H1 (cell line): ENCODE measurements around the gene RPS3A. TPM values are rescaled to one million over a fixed set of nuclear protein-coding genes. Genes with fewer than 3 reads are reported as not detected.

Source experiments
- CTCF ChIA-PET: fragments of 300-600 bp; sonication (Branson Sonifier 250); formaldehyde crosslinking; loops from one replicate; lab custom pipeline; 2021; ENCODE audit not compliant: partially characterized antibody; lab: Charles Lee
- POLR2A ChIA-PET: fragments of 300-600 bp; sonication (Branson Sonifier 250); formaldehyde crosslinking; loops from one replicate; lab custom pipeline; 2021; ENCODE audit warnings: inconsistent platforms; ENCODE audit not compliant: partially characterized antibody; lab: Charles Lee
- DNase-seq, 2 experiments: peaks; one replicate each; pipeline versions ENCODE4 v3.0.0 to v3.0.0-alpha.2; 2010 to 2022; ENCODE audit warnings: low spot score in 2 of 2, low read depth in 1 of 2, mixed read lengths in 1 of 2
- FAIRE-seq: peaks from 2 replicates; lab custom pipeline; 2011; peaks lifted over from hg19 to GRCh38; lab: Jason Lieb, UNC
- H2AFZ ChIP-seq: 2 replicates; pipeline ENCODE4 v1.8.1; 2012; ENCODE audit warnings: low read length, inconsistent platforms
- H2AK5ac ChIP-seq: 2 replicates; pipeline ENCODE4 v1.6.1; 2013; ENCODE audit warnings: low read depth, low read length
- H2BK120ac ChIP-seq: replicated peaks from 2 replicates; pipeline ENCODE3; 2013; ENCODE audit warnings: low read depth, low read length, inconsistent platforms
- H2BK12ac ChIP-seq: 2 replicates; pipeline ENCODE4 v1.6.1; 2013; ENCODE audit warnings: low read depth, low read length
- H2BK15ac ChIP-seq: 2 replicates; pipeline ENCODE4 v1.6.1; 2013; ENCODE audit warnings: low read length
- H2BK20ac ChIP-seq: 2 replicates; pipeline ENCODE4 v1.6.1; 2013; ENCODE audit warnings: low read length
- H2BK5ac ChIP-seq: 2 replicates; pipeline ENCODE4 v1.6.1; 2013; ENCODE audit warnings: low read depth, low read length
- H3K14ac ChIP-seq: 2 replicates; pipeline ENCODE4 v1.6.1; 2013; ENCODE audit warnings: inconsistent platforms; ENCODE audit not compliant: insufficient read length
- H3K18ac ChIP-seq: 2 replicates; pipeline ENCODE4 v1.6.1; 2013; ENCODE audit warnings: low read length; ENCODE audit errors: extremely low read depth
- H3K23ac ChIP-seq: 2 replicates; pipeline ENCODE4 v1.6.1; 2013; ENCODE audit warnings: inconsistent platforms; ENCODE audit not compliant: insufficient read length
- H3K23me2 ChIP-seq: 2 replicates; pipeline ENCODE4 v1.6.1; 2013; ENCODE audit warnings: low read depth, low read length
- H3K27ac ChIP-seq: 2 replicates; pipeline ENCODE4 v1.6.1; 2011; ENCODE audit warnings: low read depth, low read length, inconsistent platforms
- H3K27me3 ChIP-seq, 4 experiments: replicated peaks in 1 of 4; 1 replicate in 1 of 4; 2 replicates in 3 of 4; pipeline versions ENCODE4 v1.6.1 to v1.8.1; 2011 to 2013; ENCODE audit warnings: low read length in 3 of 4, mild to moderate bottlenecking in 3 of 4, inconsistent platforms in 2 of 4, mixed read lengths in 2 of 4, moderate library complexity in 1 of 4; ENCODE audit not compliant: control insufficient read depth in 3 of 4, insufficient read depth in 3 of 4; ENCODE audit errors: extremely low read depth in 1 of 4
- H3K36me3 ChIP-seq, 4 experiments: 2 replicates each; pipeline versions ENCODE4 v1.6.1 to v1.8.1; 2011 to 2013; ENCODE audit warnings: mild to moderate bottlenecking in 4 of 4, low read length in 3 of 4, moderate library complexity in 2 of 4, control low read depth in 1 of 4, inconsistent platforms in 1 of 4; ENCODE audit not compliant: insufficient read depth in 4 of 4, control insufficient read depth in 2 of 4
- H3K4ac ChIP-seq: replicated peaks from 2 replicates; pipeline ENCODE3; 2013; ENCODE audit warnings: low read length, low read depth, mixed read lengths, inconsistent platforms; ENCODE audit not compliant: insufficient read length
- H3K4me1 ChIP-seq, 4 experiments: replicated peaks in 1 of 4; 1 replicate in 1 of 4; 2 replicates in 3 of 4; pipeline versions ENCODE4 v1.6.1 to v1.8.1; 2011 to 2013; ENCODE audit warnings: low read length in 3 of 4, inconsistent platforms in 2 of 4, mixed read lengths in 1 of 4; ENCODE audit not compliant: insufficient read depth in 4 of 4, control insufficient read depth in 3 of 4
- H3K4me2 ChIP-seq, 2 experiments: 2 replicates each; pipeline versions ENCODE4 v1.6.1 to v1.8.1; 2011 to 2013; ENCODE audit warnings: low read depth in 2 of 2, low read length in 2 of 2, control low read depth in 1 of 2, inconsistent platforms in 1 of 2, mild to moderate bottlenecking in 1 of 2; ENCODE audit not compliant: insufficient read depth in 1 of 2
- H3K4me3 ChIP-seq, 4 experiments: fragments of 200-600, 300-600 bp in 1 of 4; sonication (generic), shearing (Covaris generic), sonication (Bioruptor Twin) in 1 of 4; 2 replicates each; pipeline versions ENCODE4 v1.5.1 to v1.8.1; 2011 to 2016; ENCODE audit warnings: low read length in 4 of 4, low read depth in 3 of 4, control low read depth in 2 of 4, inconsistent platforms in 2 of 4, mild to moderate bottlenecking in 2 of 4, mixed read lengths in 1 of 4, moderate library complexity in 1 of 4; ENCODE audit not compliant: insufficient read depth in 2 of 4; ENCODE audit errors: extremely low read depth in 1 of 4
- H3K56ac ChIP-seq: replicated peaks from 2 replicates; pipeline ENCODE3; 2013; ENCODE audit warnings: low read depth, mild to moderate bottlenecking, mixed read lengths, low read length, inconsistent platforms; ENCODE audit not compliant: insufficient read length
- H3K79me1 ChIP-seq: 2 replicates; pipeline ENCODE4 v1.6.1; 2013; ENCODE audit warnings: low read depth, low read length, control low read depth
- H3K79me2 ChIP-seq, 2 experiments: 2 replicates each; pipeline versions ENCODE4 v1.6.1 to v1.8.1; 2012 to 2013; ENCODE audit warnings: low read length in 2 of 2, mild to moderate bottlenecking in 2 of 2, inconsistent platforms in 1 of 2; ENCODE audit not compliant: insufficient read depth in 2 of 2, control insufficient read depth in 1 of 2
- H3K9ac ChIP-seq, 4 experiments: replicated peaks in 1 of 4; 1 replicate in 1 of 4; 2 replicates in 3 of 4; pipeline versions ENCODE4 v1.6.1 to v1.8.1; 2011 to 2013; ENCODE audit warnings: low read depth in 3 of 4, low read length in 3 of 4, control low read depth in 2 of 4, mild to moderate bottlenecking in 2 of 4, moderate library complexity in 2 of 4, inconsistent platforms in 1 of 4; ENCODE audit errors: extremely low read depth in 1 of 4
- H3K9me3 ChIP-seq, 2 experiments: 2 replicates each; pipeline versions ENCODE4 v1.6.1 to v1.8.1; 2012 to 2013; ENCODE audit warnings: mild to moderate bottlenecking in 2 of 2, moderate library complexity in 2 of 2, control low read depth in 1 of 2, inconsistent platforms in 1 of 2, low read depth in 1 of 2, low read length in 1 of 2, mixed read lengths in 1 of 2; ENCODE audit not compliant: insufficient read depth in 2 of 2
- H4K20me1 ChIP-seq, 2 experiments: replicated peaks in 1 of 2; 2 replicates each; pipeline versions ENCODE3 to v1.8.1; 2011 to 2013; ENCODE audit warnings: inconsistent platforms in 2 of 2, low read length in 2 of 2, mild to moderate bottlenecking in 1 of 2; ENCODE audit not compliant: insufficient read depth in 2 of 2, control insufficient read depth in 1 of 2
- H4K5ac ChIP-seq: 2 replicates; pipeline ENCODE4 v1.6.1; 2013; ENCODE audit warnings: low read length, low read depth, mixed read lengths, inconsistent platforms; ENCODE audit not compliant: insufficient read length
- H4K8ac ChIP-seq: 2 replicates; pipeline ENCODE4 v1.8.0; 2013; ENCODE audit warnings: mild to moderate bottlenecking, moderate library complexity, low read length, inconsistent platforms; ENCODE audit not compliant: insufficient read depth; ENCODE audit errors: extremely low read depth
- H4K91ac ChIP-seq: replicated peaks from 2 replicates; pipeline ENCODE3; 2013; ENCODE audit warnings: low read length, mixed read lengths, inconsistent platforms; ENCODE audit not compliant: insufficient read length
- MAFK ChIP-seq: IDR thresholded peaks from 2 replicates; pipeline ENCODE4 v1.6.1; 2012; ENCODE audit warnings: low read depth, mild to moderate bottlenecking, improper control_type of control experiment, low read length
- SP2 ChIP-seq: IDR thresholded peaks from 2 replicates; pipeline ENCODE4 v1.6.1; 2012; ENCODE audit warnings: mild to moderate bottlenecking, low read length, inconsistent platforms
- WGBS, 2 experiments: shearing (Covaris generic) in 1 of 2; methylation state at CpG; one replicate each; pipeline versions ENCODE4 v1.1.6 to v1.1.7; 2013 to 2015; ENCODE audit warnings: low lambda C conversion rate in 2 of 2, mixed read lengths in 2 of 2, inconsistent platforms in 1 of 2, low coverage in 1 of 2, missing lambda C conversion rate in 1 of 2; ENCODE audit not compliant: insufficient replicate concordance in 2 of 2, insufficient coverage in 1 of 2, insufficient read length in 1 of 2; ENCODE audit errors: extremely low coverage in 1 of 2, missing lambda C conversion rate in 1 of 2; 5-methylcytosine and 5-hydroxymethylcytosine counted together
- polyA plus RNA-seq, 7 experiments: library from polyadenylated mRNA; depleted of rRNA in 3 of 7; stranded (reverse) in 5 of 7; unstranded in 2 of 7; fragments of >200 nt in 5 of 7; fragments of 200-250 nt in 2 of 7; gene quantifications; 1 replicate in 5 of 7; 2 replicates in 1 of 7; 4 replicates in 1 of 7; pipeline versions ENCODE4 v1.2.1 to v1.2.3, GENCODE V29; 2011 to 2013; ENCODE audit warnings: missing spikeins in 2 of 7, mixed read lengths in 2 of 7
- small RNA-seq: library from polyadenylated mRNA; stranded (forward); fragments of <200 nt; extraction: miRNeasy Mini kit (QIAGEN cat#:217004); gene quantifications from one replicate; pipeline ENCODE3, GENCODE V24; 2013; ENCODE audit not compliant: insufficient read depth
- total RNA-seq: library from RNA; stranded (reverse); fragmentation: NEBNext Ultra II Directional; extraction: Animal tissue kit (Norgen Biotek cat#: 25700); gene quantifications from 2 replicates; pipeline ENCODE4 v1.2.1, GENCODE V29; 2021

RPS3A gene
- total and polyA plus RNA-seq, 2 of the 8 experiments (the other 6 are each of a cell fraction or from before 2014, with no cell fraction given): 2,162 to 2,822 TPM

DNA sequence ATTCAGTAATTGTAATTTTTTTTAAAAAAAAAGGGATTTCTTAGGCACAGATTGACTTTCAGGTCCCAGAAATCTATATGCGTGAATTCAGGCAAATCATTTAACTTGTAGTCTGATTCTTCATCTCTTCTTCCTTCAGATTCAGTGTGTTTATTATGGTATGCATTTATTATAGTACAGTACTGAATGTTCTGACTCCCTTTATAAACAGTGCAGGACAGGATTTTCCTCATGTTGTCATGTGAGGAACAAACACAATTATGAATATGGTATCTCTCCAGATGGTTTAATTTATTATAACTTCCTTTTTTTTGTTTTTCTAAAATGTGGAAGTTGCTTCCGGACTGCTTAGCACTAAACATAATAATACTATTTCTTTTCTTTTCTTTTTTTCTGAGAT, 54.2 kb downstream of the RPS3A start:
- Histone ChIP-seq H4K5ac (no peak overlapping the region), H2BK12ac (no peak overlapping the region), H3K56ac (no peak overlapping the region), H2AK5ac (no peak overlapping the region), H3K4ac (no peak overlapping the region), H2BK20ac (no peak overlapping the region), H3K4me1 (no peaks in the 10 kb centered on the region), H2AFZ (no peak overlapping the region), H3K79me1 (no peaks in the 10 kb centered on the region), H2BK120ac (no peak overlapping the region), H3K23me2 (no peaks in the 10 kb centered on the region), H3K14ac (no peak overlapping the region), H4K20me1 (no peaks in the 10 kb centered on the region), H3K4me3 (no peak overlapping the region), H3K18ac (no peak overlapping the region), H3K9ac (no peak overlapping the region), H3K23ac (no peak overlapping the region), H3K9me3 (no peaks in the 10 kb centered on the region), H3K79me2 (no peaks in the 10 kb centered on the region), H3K4me2 (no peak overlapping the region), H3K27ac (no peak overlapping the region), H4K91ac (no peak overlapping the region), H3K27me3 (no peaks in the 10 kb centered on the region), H2BK5ac (no peak overlapping the region), H3K36me3 (peaks cover 0 to 3% (median 0%) of the 10 kb centered on the region in 4 experiments; a peak in 4 of 8 replicates), H4K8ac (no peak overlapping the region), H2BK15ac (no peak overlapping the region)
- no peak for FAIRE-seq
- POLR2A ChIA-PET: interaction anchor here (0.6 kb wide), 1 partner anchor 8 kb away, joined by 3 read pairs; no protein-coding TSS in a partner anchor
- WGBS, 2 experiments: 89% methylated on average over 2 of the region's 2 CpGs; no CpG with 5 or more reads in 1 of the 2 experiments
- TF ChIP-seq SP2 (no peak), MAFK (no peak)
- CTCF ChIA-PET: no interaction called here
- DNase-seq: no peak

Small RNAs within 50 kb of the gene (small RNA-seq; reads per million reads assigned to genes)
- not detected for gene SNORD73A
- gene SNORD73B: 2.1 reads per million, percentile 17 among the genes with 10 or more reads in this experiment

Other genes starting within 250 kb of the RPS3A start
- 77.2 and 83.2 TPM in 2 replicates for gene LRBA, start 84.3 kb upstream of the RPS3A start, total RNA-seq
- gene LRBA, start 84.3 kb upstream of the RPS3A start, polyA plus RNA-seq (2011; rRNA removed): 32.5 and 54.6 TPM in 2 replicates
- gene PRSS48, start 177.5 kb downstream of the RPS3A start, total RNA-seq: not detected in 2 replicates
- gene PRSS48, start 177.5 kb downstream of the RPS3A start, polyA plus RNA-seq (2011; rRNA removed): not detected in 2 replicates
- 51.3 and 55.8 TPM in 2 replicates for gene SH3D19, start 226.0 kb downstream of the RPS3A start, total RNA-seq
- gene SH3D19, start 226.0 kb downstream of the RPS3A start, polyA plus RNA-seq (2011; rRNA removed): 9.1 and 11.7 TPM in 2 replicates